GOT3 (cell line): ENCODE measurements around the gene ATP11A.

Experiments
- DNase-seq: peaks from one replicate; lab custom pipeline; 2025; ENCODE audit warnings: mixed read lengths; lab: John Stamatoyannopoulos, UW

The ATP11A gene

GRCh38 chr13:112725346-112726015 lies 35.6 kb downstream of the ATP11A start:
- no peak for DNase-seq

- DNase-seq, result no peak
Measured at GRCh38 chr13:112726016-112726767, 36.4 kb downstream of the ATP11A start.

- no peak for DNase-seq
Measured at GRCh38 chr13:112727581-112727980, 37.7 kb downstream of the ATP11A start.

GRCh38 chr13:112728375-112729126 lies 38.7 kb downstream of the ATP11A start:
- no peak for DNase-seq

- no peak for DNase-seq
Measured at GRCh38 chr13:112729408-112729807, 39.6 kb downstream of the ATP11A start.

GRCh38 chr13:112730157-112730671 lies 40.4 kb downstream of the ATP11A start:
- no peak for DNase-seq

GRCh38 chr13:112731667-112732616 lies 42.1 kb downstream of the ATP11A start:
- no peak for DNase-seq

GRCh38 chr13:112732679-112733078 lies 42.8 kb downstream of the ATP11A start:
- no peak for DNase-seq

GRCh38 chr13:112733112-112733511 lies 43.3 kb downstream of the ATP11A start:
- DNase-seq, result no peak

GRCh38 chr13:112733661-112734379 lies 44.0 kb downstream of the ATP11A start:
- DNase-seq, result no peak

GRCh38 chr13:112734696-112735547 lies 45.1 kb downstream of the ATP11A start:
- no peak for DNase-seq

GRCh38 chr13:112735791-112736190 lies 46.0 kb downstream of the ATP11A start:
- DNase-seq, result no peak

- DNase-seq, result no peak
Measured at GRCh38 chr13:112737294-112737693, 47.5 kb downstream of the ATP11A start.

- DNase-seq, result no peak
Measured at GRCh38 chr13:112738606-112739005, 48.8 kb downstream of the ATP11A start.

- DNase-seq, result no peak
Measured at GRCh38 chr13:112740502-112741131, 50.8 kb downstream of the ATP11A start.

GRCh38 chr13:112741185-112741755 lies 51.4 kb downstream of the ATP11A start:
- no peak for DNase-seq

- DNase-seq, result no peak
Measured at GRCh38 chr13:112741835-112742570, 52.2 kb downstream of the ATP11A start.

GRCh38 chr13:112742583-112742982 lies 52.7 kb downstream of the ATP11A start:
- no peak for DNase-seq
